Middle frontal gyrus (tissue), 1 donor: ENCODE measurements around the gene USB1.
A peak's percentile ranks its signal among the peaks of the same experiment; 100 is the strongest.

ENCODE experiments used
- DNase-seq: peaks from one replicate; pipeline ENCODE4 v3.0.0-alpha.2; 2015; ENCODE audit warnings: low spot score; ENCODE audit errors: extremely low spot score

USB1 gene

DNA sequence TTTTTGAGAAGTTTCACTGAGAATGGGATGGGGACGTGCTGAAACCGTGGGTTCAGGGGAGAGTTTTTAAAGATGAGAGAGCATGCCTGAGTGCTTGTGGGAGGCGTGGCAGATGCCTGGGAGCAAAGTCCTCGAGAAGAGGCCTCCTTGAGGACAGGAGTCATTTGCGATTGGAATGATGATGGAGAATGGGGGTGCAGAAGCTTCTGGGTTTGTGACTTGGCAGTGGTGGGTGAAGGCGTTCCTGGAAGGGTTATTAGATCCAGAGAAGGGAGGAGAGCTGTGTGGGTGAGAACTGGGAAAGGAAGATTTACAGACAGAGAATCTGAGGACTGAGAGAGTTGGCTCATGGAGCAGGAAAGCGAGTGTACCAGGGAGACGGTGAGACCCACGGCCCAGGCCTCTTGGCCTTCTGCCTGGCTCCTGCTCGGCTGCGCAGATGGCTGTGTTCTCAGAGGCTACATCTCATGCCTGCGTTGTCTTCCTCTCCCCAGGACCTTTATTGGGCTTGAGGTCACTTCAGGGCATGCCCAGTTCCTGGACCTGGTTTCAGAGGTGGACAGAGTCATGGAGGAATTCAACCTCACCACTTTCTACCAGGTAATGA lies 15.7 kb downstream of the USB1 start:
- DNase-seq = no peak

- no peak for DNase-seq
Observed at GRCh38 chr16:58018803-58019202, 17.6 kb downstream of the USB1 start.

GRCh38 chr16:58019866-58020538 lies 18.8 kb downstream of the USB1 start:
- DNase-seq = no peak

DNA sequence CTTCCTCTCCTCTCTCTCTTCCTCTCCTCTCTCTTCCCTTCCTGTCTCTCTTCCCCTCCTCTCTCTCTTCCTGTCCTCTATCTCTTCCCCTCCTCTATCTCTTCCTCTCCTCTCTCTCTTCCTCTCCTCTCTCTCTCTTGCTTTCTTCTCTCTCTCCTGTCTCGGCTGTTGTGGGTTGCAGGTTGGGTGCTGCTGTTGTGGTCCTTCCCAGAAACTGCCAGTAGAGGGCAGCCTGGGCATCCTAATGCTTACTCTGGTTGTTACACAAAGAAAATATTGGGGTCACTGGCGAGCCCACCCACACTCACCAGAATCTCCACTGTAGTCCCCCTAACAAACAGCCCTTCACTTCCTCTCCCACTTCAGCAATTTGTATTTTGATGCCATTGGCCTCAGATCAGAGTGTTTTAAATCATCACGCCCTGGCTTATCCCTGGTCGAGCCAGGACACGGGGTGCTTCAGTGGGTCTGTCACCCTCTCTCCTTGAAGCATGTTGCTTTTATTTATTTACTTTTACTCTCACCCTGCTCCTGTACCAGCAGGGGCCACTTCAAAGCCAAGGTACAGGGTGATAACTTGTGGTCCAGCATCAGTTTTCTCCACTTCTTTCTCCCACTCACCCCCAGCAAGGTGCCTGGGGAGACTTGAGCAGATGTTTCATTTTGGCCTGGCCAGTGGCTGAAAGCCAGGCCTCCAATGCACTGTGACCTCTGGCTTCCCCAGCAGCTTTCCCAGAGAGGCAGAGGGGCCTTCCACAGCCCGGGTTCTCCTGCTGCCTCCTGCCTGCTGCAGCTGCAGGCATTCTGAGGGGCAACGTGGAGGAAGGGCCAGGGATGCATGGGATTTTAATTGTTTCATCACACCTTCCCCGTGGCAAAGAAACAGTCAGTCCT lies 19.7 kb downstream of the USB1 start:
- peak; percentile 32 for DNase-seq

GRCh38 chr16:58021661-58022551 lies 20.7 kb downstream of the USB1 start:
- no peak for DNase-seq

GRCh38 chr16:58022601-58023371 lies 21.6 kb downstream of the USB1 start:
- no peak for DNase-seq

- no peak for DNase-seq
Observed at GRCh38 chr16:58024486-58025350, 23.5 kb downstream of the USB1 start.

GRCh38 chr16:58025351-58026138 lies 24.3 kb downstream of the USB1 start, which contains the start of gene MMP15:
Gene MMP15 (plus strand): TSS chr16:58025754. CDS start chr16:58026351, 597 bp downstream.
- DNase-seq = no peak

- peak; percentile 17 for DNase-seq
Observed at GRCh38 chr16:58026139-58026704, 25.0 kb downstream of the USB1 start.

DNA sequence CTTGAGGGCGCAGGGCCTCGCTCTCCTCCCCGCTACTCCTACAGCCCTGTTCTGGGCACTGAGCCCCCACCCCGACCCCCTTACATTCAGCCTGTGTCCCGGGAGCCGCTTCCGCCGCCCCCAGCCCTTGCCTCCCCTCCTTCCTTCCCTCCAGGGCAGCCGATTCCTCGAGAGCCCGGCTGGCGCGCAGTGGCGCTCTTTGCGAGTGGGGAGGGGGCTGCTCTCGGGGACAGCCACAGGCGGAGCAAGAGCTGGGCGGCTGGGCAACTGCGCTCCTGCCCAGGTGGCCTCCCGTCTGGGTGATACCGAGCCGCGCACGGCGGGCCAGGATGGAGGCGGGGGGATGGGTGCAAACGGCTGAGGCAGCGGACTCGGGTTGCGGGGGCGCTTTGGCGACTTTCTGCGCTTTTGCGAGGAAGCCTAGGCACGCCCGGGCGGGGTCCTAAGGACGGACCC lies 25.5 kb downstream of the USB1 start:
- DNase-seq = no peak

GRCh38 chr16:58027161-58027915 lies 26.1 kb downstream of the USB1 start:
- DNase-seq = no peak

GRCh38 chr16:58027916-58028455 lies 26.8 kb downstream of the USB1 start:
- no peak for DNase-seq

GRCh38 chr16:58028541-58029070 lies 27.4 kb downstream of the USB1 start:
- DNase-seq = no peak

- DNase-seq = no peak
Observed at GRCh38 chr16:58029410-58029809, 28.2 kb downstream of the USB1 start.

DNA sequence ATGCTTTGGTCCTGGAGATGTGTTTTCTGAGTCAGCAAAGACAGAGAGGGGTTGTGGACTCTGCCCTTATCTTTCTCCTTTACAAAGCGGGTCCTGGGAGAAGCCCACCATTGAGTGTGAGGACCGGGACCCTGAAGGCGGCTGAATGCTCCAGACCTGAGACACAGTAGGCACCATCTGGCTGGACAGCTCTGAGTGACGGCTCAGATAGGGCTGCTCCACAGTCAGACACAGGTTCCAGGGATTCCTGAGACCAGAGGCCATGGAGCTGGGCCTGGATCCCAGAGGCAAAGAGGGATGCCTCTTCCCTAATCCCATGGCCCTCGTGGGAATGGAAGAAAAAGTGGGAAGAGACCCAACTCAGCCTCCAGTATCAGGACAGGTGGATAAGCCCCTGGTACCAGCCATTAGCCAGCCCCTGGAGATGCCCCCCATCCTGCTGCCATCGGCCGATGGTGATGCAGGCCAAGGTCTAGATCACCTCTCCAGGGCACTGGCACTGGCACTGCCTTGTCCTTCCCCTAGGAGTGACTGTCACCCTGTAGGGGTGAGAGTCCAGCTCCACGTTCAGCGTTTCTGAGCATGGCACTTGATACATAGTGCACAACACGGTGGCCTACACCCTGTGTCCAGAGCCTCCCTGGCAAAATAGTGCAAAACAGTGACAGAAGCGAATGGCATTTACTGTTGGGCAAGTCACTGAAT lies 29.1 kb downstream of the USB1 start:
- DNase-seq = no peak
